ENCODE data around the gene KDM6A.
A peak's percentile ranks its signal among the peaks of the same experiment; 100 is the strongest.

KDM6A gene

DNA sequence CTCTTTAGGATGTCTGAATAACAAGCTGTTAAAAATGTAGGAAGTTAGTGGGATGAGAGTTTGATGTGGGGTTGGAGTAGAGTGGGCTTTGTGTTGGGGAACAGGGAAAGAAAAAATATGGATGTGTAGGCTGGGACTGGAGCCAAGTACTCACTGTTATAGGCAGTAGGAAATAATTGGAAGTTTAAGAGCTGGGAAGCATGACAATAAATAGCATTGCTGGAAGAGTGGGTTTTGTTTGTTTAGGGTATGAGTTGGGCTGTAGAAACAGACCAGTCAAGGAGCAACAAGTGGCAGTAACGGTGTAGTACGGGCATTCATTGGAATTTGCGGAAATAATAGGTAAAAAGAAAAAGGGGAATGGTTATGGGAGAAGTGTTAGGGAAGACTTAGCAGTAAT, 81.6 kb downstream of the KDM6A start:
- Mint-ChIP-seq H3K4me1 (peaks cover 43% of the 10 kb centered on the region), H3K27ac (no peak overlapping the region), H3K4me3 (no peak overlapping the region), H3K27me3 (no peaks in the 10 kb centered on the region), H3K9me3 (no peaks in the 10 kb centered on the region)
- DNase-seq (no peak), ATAC-seq (no peak)

GRCh38 chrX:44957848-44958247, 84.9 kb downstream of the KDM6A start:
- Mint-ChIP-seq H3K27ac (no peak overlapping the region), H3K9me3 (no peaks in the 10 kb centered on the region), H3K27me3 (no peaks in the 10 kb centered on the region), H3K4me3 (no peak overlapping the region), H3K4me1 (peaks cover 37% of the 10 kb centered on the region)
- no peak for ATAC-seq
- no peak for DNase-seq

DNA sequence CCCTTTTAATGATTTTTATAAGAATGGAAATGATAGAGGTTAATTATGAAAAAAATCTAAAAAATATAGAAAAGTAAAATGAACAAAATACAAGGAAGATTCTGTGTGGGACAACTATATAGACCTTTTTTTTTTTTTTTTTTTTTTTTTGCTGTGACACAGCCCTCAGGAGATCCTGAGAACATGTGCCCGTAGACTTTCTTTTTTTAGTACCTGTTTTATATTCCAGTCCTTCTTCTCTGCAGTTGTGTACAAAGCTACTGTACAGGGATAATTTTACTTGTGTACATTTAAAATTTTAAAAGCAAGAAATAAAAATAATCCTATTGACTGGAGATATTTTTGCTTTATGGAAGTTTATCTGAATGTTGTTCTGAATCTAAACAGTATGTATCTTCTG, 85.5 kb downstream of the KDM6A start:
- H3K4me3 Mint-ChIP-seq = no peak overlapping the region
- H3K4me1 Mint-ChIP-seq = peaks cover 38% of the 10 kb centered on the region
- ATAC-seq = no peak

GRCh38 chrX:44961817-44962607, 89.0 kb downstream of the KDM6A start:
- Mint-ChIP-seq H3K9me3 (peaks cover 0 to 4% of the 10 kb centered on the region in 2 donors), H3K4me3 (no peak overlapping the region), H3K27me3 (no peaks in the 10 kb centered on the region), H3K27ac (no peak overlapping the region), H3K4me1 (peaks cover 36% of the 10 kb centered on the region)
- no peak for ATAC-seq
- DNase-seq = no peak

More for the DNA sequence above, 85.5 kb downstream of the KDM6A start:
- H3K27me3 Mint-ChIP-seq = no peaks in the 10 kb centered on the region
- H3K9me3 Mint-ChIP-seq = no peaks in the 10 kb centered on the region
- no peak overlapping the region for H3K27ac Mint-ChIP-seq
- DNase-seq = no peak

DNA sequence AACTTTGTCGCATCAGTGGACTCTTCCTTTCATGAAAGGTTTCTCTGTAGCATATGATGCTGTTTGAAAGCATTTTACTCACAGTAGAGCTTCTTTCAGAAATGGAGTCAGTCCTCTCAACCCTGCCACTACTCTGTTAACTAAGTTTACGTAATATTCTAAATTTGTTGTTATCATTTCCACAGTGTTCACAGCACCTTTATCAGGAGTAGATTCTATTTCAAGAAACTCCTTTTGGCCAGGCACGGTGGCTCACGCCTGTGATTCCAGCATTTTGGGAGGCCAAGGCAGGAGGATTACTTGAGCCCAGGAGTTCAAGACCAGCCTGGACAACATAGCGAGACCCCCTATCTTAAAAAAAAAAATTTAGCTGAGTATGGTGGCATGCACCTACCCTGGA, 90.0 kb downstream of the KDM6A start:
- peaks cover 44% of the 10 kb centered on the region for H3K4me1 Mint-ChIP-seq
- H3K27ac Mint-ChIP-seq = no peak overlapping the region

DNA sequence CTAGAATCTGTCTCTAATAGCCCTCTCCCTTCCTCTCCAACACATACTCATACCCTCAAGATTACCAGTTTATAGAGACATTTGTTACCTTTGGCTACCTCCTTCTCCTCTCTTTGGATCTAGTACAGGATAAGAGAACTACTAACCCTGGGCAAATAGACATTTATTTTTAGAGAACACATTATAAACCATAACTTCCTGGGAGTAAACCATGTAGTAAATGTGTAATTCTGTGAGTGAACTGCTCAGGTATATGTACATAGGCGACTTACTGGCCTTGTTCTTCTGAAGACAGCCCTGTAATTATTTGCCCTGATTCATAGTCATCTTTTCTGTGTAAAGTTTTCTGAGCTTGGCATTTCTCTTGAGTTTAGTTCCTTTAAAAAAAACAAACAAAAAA, 94.2 kb downstream of the KDM6A start:
- Mint-ChIP-seq H3K9me3 (peaks cover 0 to 4% of the 10 kb centered on the region in 2 donors), H3K27ac (no peak overlapping the region), H3K4me1 (peaks cover 28% of the 10 kb centered on the region), H3K4me3 (no peak overlapping the region), H3K27me3 (no peaks in the 10 kb centered on the region)
- no peak for ATAC-seq
- DNase-seq = no peak

More for the DNA sequence above, 90.0 kb downstream of the KDM6A start:
- DNase-seq (no peak), ATAC-seq (no peak)
- H3K4me3 Mint-ChIP-seq = no peak overlapping the region
- H3K9me3 Mint-ChIP-seq = peaks cover 0 to 4% of the 10 kb centered on the region in 2 donors
- no peaks in the 10 kb centered on the region for H3K27me3 Mint-ChIP-seq

- Mint-ChIP-seq H3K27me3 (no peaks in the 10 kb centered on the region), H3K4me3 (no peak overlapping the region), H3K4me1 (peaks cover 29% of the 10 kb centered on the region), H3K27ac (no peak overlapping the region), H3K9me3 (peaks cover 16% of the 10 kb centered on the region in 2 donors)
- ATAC-seq (no peak), DNase-seq (no peak)
Observed at GRCh38 chrX:44970709-44971108, 97.7 kb downstream of the KDM6A start.

DNA sequence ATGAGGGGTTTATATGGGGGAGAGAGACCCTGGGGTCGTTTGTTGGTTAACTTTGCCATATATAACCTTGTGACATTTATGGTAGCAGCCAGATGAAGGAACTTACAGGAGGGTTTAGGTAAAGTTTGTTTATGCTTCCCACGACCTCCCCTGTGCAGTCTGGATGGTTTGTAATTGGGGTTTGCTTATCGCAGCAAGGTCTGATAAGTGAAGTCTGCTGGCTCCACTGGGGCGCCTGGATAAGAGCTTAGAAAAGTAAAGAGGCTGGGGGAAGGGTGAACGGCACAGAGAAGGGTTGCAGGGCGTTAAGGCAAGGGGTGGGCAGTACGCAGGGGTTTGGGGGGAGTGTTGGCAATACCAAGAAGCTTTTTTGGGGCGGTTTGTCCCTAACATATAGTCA, 98.7 kb downstream of the KDM6A start:
- DNase-seq (no peak), ATAC-seq (no peak)
- H3K27ac Mint-ChIP-seq = no peak overlapping the region
- peaks cover 13 to 16% of the 10 kb centered on the region in 2 donors for H3K9me3 Mint-ChIP-seq
- H3K4me3 Mint-ChIP-seq = no peak overlapping the region
- no peaks in the 10 kb centered on the region for H3K27me3 Mint-ChIP-seq
- H3K4me1 Mint-ChIP-seq = peaks cover 23% of the 10 kb centered on the region

DNA sequence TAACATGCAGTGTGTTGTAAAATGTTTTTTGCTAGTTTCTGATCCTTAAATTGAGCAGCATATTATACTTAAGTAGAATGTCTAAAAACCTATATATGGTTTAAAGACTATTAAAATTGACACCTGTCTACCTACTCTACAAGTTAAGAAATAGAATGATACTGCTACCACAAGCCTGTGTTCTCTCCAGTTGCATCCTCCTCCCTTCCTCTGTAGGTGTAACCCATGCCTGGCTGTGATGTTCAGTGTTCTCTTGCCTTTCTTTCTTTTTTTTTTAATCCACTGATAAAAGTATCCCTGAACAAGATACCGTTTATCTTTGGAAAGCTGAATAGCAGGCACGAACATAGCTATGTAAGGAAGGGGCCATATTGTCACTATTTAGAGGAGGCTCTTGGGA, 99.1 kb downstream of the KDM6A start:
- H3K4me1 Mint-ChIP-seq = peaks cover 20% of the 10 kb centered on the region
- H3K27ac Mint-ChIP-seq = peak overlapping the region in 1 of 2 donors; percentile 69
- DNase-seq (no peak), ATAC-seq (no peak)
- no peaks in the 10 kb centered on the region for H3K27me3 Mint-ChIP-seq
- no peak overlapping the region for H3K4me3 Mint-ChIP-seq
- peaks cover 13 to 16% of the 10 kb centered on the region in 2 donors for H3K9me3 Mint-ChIP-seq

- no peak overlapping the region for H3K27ac Mint-ChIP-seq
Observed at GRCh38 chrX:44973420-44973932, 100.5 kb downstream of the KDM6A start.

DNA sequence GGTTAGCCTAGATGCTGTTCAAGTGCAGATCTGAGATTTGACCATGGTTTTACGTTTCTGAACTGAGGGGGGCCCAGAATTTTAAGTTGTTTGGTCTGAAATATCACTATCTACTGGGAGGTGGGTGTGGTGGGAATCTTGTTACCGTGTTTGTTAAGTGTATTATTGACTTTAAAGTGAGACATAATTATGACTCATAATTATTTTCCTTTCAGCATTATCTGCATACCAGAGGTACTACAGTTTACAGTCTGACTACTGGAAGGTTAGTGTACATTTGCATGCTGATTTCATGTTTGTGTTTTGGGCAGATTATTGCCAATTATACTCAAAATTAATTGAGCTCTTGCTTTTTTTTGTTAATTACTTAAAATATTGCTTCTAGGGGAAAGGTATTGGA, 101.5 kb downstream of the KDM6A start:
- H3K27ac Mint-ChIP-seq = no peak overlapping the region
- no peak overlapping the region for H3K4me3 Mint-ChIP-seq

More at GRCh38 chrX:44973420-44973932, 100.5 kb downstream of the KDM6A start:
- H3K4me1 Mint-ChIP-seq = peaks cover 12% of the 10 kb centered on the region
- no peaks in the 10 kb centered on the region for H3K27me3 Mint-ChIP-seq
- no peak overlapping the region for H3K4me3 Mint-ChIP-seq
- DNase-seq (no peak), ATAC-seq (no peak)
- H3K9me3 Mint-ChIP-seq = peaks cover 13 to 16% of the 10 kb centered on the region in 2 donors

GRCh38 chrX:44975666-44976263, 102.8 kb downstream of the KDM6A start:
- Mint-ChIP-seq H3K9me3 (peaks cover 13 to 16% of the 10 kb centered on the region in 2 donors), H3K27ac (no peak overlapping the region), H3K4me1 (peaks cover 12% of the 10 kb centered on the region), H3K27me3 (no peaks in the 10 kb centered on the region), H3K4me3 (no peak overlapping the region)
- DNase-seq (no peak), ATAC-seq (no peak)

More for the DNA sequence above, 101.5 kb downstream of the KDM6A start:
- Mint-ChIP-seq H3K4me1 (peaks cover 12% of the 10 kb centered on the region), H3K9me3 (peaks cover 13 to 16% of the 10 kb centered on the region in 2 donors), H3K27me3 (no peaks in the 10 kb centered on the region)
- no peak for ATAC-seq
- DNase-seq = no peak

DNA sequence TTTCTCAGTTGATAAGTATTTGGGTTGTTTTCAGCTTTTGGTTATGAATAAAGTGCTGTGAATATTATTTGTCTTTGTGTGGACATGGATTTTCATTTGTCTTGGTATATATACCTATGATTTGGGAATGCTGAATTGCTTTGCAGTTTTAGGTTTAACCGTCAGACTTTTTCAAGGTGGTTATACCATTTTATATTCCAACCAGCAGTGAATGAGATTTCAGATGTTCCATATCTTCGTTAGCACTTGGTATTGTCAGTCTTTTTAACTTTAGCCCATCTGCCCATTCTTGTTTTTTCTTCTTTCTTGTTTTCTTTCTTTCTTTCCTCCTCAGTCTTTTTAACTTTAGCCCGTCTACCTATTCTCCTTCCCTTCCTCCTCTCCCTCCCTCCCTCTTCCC, 106.0 kb downstream of the KDM6A start:
- Mint-ChIP-seq H3K4me1 (peaks cover 8% of the 10 kb centered on the region), H3K9me3 (peaks cover 8 to 11% of the 10 kb centered on the region in 2 donors), H3K27ac (no peak overlapping the region), H3K27me3 (no peaks in the 10 kb centered on the region), H3K4me3 (no peak overlapping the region)
- DNase-seq = no peak
- no peak for ATAC-seq

DNA sequence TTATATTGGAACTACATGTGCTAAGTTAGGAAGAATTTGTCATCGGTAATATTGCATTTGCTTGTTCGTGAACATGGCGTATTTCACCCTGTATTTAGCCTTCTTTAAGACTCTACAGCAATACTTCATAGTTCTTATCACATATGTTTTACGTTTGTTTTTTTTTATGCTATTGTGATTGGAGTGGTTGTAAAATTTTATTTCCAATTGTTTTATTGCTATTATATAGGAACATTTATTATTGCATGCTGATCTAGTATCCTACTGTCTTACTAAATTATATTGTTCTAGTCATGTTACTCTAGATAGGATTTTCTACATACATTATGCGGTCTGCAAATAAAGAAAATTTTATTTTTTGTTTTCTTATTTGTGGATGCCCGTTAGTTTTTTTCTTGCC, 107.4 kb downstream of the KDM6A start:
- DNase-seq (no peak), ATAC-seq (no peak)
- Mint-ChIP-seq H3K27ac (no peak overlapping the region), H3K4me3 (no peak overlapping the region), H3K27me3 (no peaks in the 10 kb centered on the region), H3K9me3 (no peaks in the 10 kb centered on the region), H3K4me1 (no peaks in the 10 kb centered on the region)

DNA sequence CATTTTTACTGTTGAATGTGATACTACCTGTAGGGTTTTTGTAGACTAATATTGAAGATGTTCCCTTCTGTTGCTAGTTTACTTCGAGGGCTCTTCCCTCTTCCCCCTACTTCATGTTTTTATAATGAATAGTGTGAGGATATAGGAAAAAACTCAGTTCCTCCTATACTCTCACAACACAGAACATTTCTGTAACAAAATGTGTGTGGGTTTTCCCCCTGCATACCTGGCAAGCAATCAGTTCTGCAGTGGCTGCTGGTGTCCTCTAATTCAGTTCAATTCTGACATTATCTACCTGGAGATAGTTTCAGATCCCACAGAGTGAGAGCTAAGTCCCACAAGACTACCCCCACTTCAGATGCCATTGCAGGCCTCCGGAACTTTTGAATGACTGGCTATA, 107.9 kb downstream of the KDM6A start:
- no peak overlapping the region for H3K27ac Mint-ChIP-seq
- H3K4me3 Mint-ChIP-seq = no peak overlapping the region
- H3K27me3 Mint-ChIP-seq = no peaks in the 10 kb centered on the region
- no peaks in the 10 kb centered on the region for H3K4me1 Mint-ChIP-seq
- no peaks in the 10 kb centered on the region for H3K9me3 Mint-ChIP-seq
- ATAC-seq (no peak), DNase-seq (no peak)
